22Rv1 (cell line): ENCODE data around the gene ARPP19.
"Not testable (repeated sequence)": the region's sequence is repeated elsewhere in the genome, so short reads cannot be mapped to it uniquely, and the experiment has no call there.

Experiments used
- H3K27ac ChIP-seq: fragments of 450-650 bp; 2 replicates; pipeline ENCODE4 v1.5.1; 2017
- CTCF ChIP-seq: fragments of 450-650 bp; IDR thresholded peaks from 2 replicates; pipeline ENCODE4 v1.5.1; 2017; ENCODE audit warnings: mild to moderate bottlenecking
- ZFX ChIP-seq: fragments of 450-650 bp; IDR thresholded peaks from 2 replicates; pipeline ENCODE4 v1.6.1; 2017; ENCODE audit warnings: antibody characterized with exemption, borderline replicate concordance

Gene ARPP19

GRCh38 chr15:52518487-52519371 is 50.1 kb downstream of the ARPP19 start:
- no peak for TF ChIP-seq ZFX
- TF ChIP-seq CTCF, result no peak
- no peak overlapping the region for H3K27ac ChIP-seq

GRCh38 chr15:52517014-52517413 is 51.8 kb downstream of the ARPP19 start:
- no peak overlapping the region for H3K27ac ChIP-seq
- TF ChIP-seq CTCF (no peak), ZFX (no peak)

GRCh38 chr15:52515343-52515742 is 53.5 kb downstream of the ARPP19 start:
- no peak overlapping the region for H3K27ac ChIP-seq
- no peak for TF ChIP-seq CTCF
- TF ChIP-seq ZFX, result no peak

DNA sequence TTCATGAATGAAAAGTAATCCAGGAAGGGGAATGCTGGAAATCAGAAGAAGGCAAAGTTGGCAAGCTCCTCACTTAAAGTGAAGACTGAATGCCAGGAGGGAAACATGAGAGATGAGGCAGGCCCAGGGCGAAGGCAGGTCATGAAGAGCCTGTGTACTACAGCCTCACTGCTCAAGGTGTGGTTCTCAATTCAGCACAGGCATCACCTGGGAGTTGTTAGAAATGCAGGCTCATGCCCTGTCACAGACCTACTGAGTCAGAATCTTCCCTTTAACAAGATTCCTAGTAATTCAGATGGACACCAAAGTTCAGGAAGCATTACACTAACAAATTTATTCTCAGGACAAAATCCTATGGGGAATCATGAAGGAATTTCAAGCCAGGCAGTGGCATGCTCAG is 54.3 kb downstream of the ARPP19 start:
- TF ChIP-seq ZFX (no peak), CTCF (no peak)

DNA sequence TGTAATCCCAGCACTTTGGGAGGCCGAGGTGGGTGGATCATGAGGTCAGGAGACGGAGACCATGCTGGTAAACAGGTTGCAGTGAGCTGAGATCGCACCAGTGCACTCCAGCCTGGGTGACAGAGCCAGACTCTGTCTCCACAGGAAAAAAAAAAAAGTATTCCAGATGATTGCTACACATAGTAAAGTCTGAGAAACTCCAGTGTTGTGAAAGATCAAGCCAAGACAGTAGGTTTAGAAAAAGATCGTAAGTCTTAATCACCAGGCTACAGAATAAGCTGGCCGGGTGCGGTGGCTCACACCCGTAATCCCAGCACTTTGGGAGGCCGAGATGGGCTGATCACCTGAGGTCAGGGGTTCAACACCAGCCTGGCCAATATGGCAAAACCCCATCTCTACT is 56.0 kb downstream of the ARPP19 start:
- H3K27ac ChIP-seq, result not testable (repeated sequence)

More for the DNA sequence above, 54.3 kb downstream of the ARPP19 start:
- no peak overlapping the region for H3K27ac ChIP-seq

GRCh38 chr15:52511084-52511483 is 57.7 kb downstream of the ARPP19 start:
- TF ChIP-seq CTCF (no peak), ZFX (no peak)
- no peak overlapping the region for H3K27ac ChIP-seq

- H3K27ac ChIP-seq, result no peak overlapping the region
- TF ChIP-seq ZFX, result no peak
- TF ChIP-seq CTCF, result no peak
Observed at GRCh38 chr15:52509500-52510245, 59.2 kb downstream of the ARPP19 start.
